PC-3 (cell line): ENCODE data around the gene VPS35. TPM values are rescaled to one million over a fixed set of nuclear protein-coding genes. Genes with fewer than 3 reads are reported as not detected.

Experiments used
- ATAC-seq: fragments of 200-7000 bp; cut with Tn5 transposase; 2 replicates; pipeline ENCODE4 v1.9.1; 2020; ENCODE audit warnings: mild to moderate bottlenecking, moderate library complexity
- BruUV-seq: library from RNA; stranded (reverse); fragments of 400-500 nt; replicated peaks from 2 replicates; lab custom pipeline; 2021; lab: Mats Ljungman, UMichigan
- CTCF ChIA-PET: fragments of 300-600 bp; sonication (Branson Sonifier 250); formaldehyde crosslinking; loops from one replicate; lab custom pipeline; 2022; ENCODE audit warnings: antibody characterized with exemption; lab: Charles Lee
- POLR2A ChIA-PET: fragments of 300-600 bp; sonication (Branson Sonifier 250); formaldehyde crosslinking; loops from one replicate; lab custom pipeline; 2022; ENCODE audit warnings: antibody characterized with exemption; ENCODE audit not compliant: unreplicated experiment; lab: Charles Lee
- DNase-seq: peaks from one replicate; pipeline ENCODE4 v3.0.0-alpha.2; 2015
- H2AFZ ChIP-seq: fragments of 300-600 bp; sonication (generic); 2 replicates; pipeline ENCODE4 v1.6.0; 2016; ENCODE audit warnings: antibody characterized with exemption, low read length
- H3F3A ChIP-seq: fragments of 300-600 bp; sonication (generic); one replicate; pipeline ENCODE4 v1.6.0; 2017; ENCODE audit warnings: antibody characterized with exemption, low read length, control low read depth, mild to moderate bottlenecking; ENCODE audit not compliant: unreplicated experiment
- H3K27ac ChIP-seq: fragments of 300-600 bp; sonication (generic); 2 replicates; pipeline ENCODE4 v1.5.1; 2016; ENCODE audit warnings: mild to moderate bottlenecking, low read length
- H3K27me3 ChIP-seq: fragments of 300-600 bp; sonication (generic); 2 replicates; pipeline ENCODE4 v1.6.1; 2016; ENCODE audit warnings: low read length, mixed read lengths
- H3K36me3 ChIP-seq: fragments of 300-600 bp; sonication (generic); 2 replicates; pipeline ENCODE4 v1.6.1; 2016; ENCODE audit warnings: low read depth, mixed run types, low read length, mixed read lengths
- H3K4me1 ChIP-seq: fragments of 300-600 bp; sonication (generic); 2 replicates; pipeline ENCODE4 v1.5.1; 2016; ENCODE audit warnings: low read length; ENCODE audit not compliant: insufficient read depth
- H3K4me2 ChIP-seq: fragments of 300-600 bp; sonication (generic); 2 replicates; pipeline ENCODE4 v1.6.0; 2016; ENCODE audit warnings: low read length
- H3K4me3 ChIP-seq: fragments of 300-600 bp; sonication (generic); 2 replicates; pipeline ENCODE4 v1.5.1; 2016; ENCODE audit warnings: mild to moderate bottlenecking, low read length, mixed read lengths
- H3K79me2 ChIP-seq: fragments of 300-600 bp; sonication (generic); 2 replicates; pipeline ENCODE4 v1.6.1; 2017; ENCODE audit warnings: low read length, mixed read lengths
- H3K9ac ChIP-seq: fragments of 300-600 bp; sonication (generic); 2 replicates; pipeline ENCODE4 v1.6.0; 2016; ENCODE audit warnings: mild to moderate bottlenecking, low read length
- H3K9me2 ChIP-seq: fragments of 300-600 bp; sonication (generic); replicated peaks from 2 replicates; pipeline ENCODE4 v1.6.1; 2016; ENCODE audit warnings: mixed run types, low read length, mixed read lengths
- H3K9me3 ChIP-seq: fragments of 300-600 bp; sonication (generic); 2 replicates; pipeline ENCODE4 v1.6.1; 2016; ENCODE audit warnings: low read length, mixed read lengths
- H4K20me1 ChIP-seq: fragments of 300-600 bp; sonication (generic); 2 replicates; pipeline ENCODE4 v1.6.1; 2016; ENCODE audit warnings: low read length, mixed read lengths
- EZH2 ChIP-seq: fragments of 300-600 bp; sonication (generic); IDR thresholded peaks from one replicate; pipeline ENCODE4 v1.6.1; 2017; ENCODE audit warnings: antibody characterized with exemption, mild to moderate bottlenecking, low read length; ENCODE audit not compliant: unreplicated experiment
- EZH2phosphoT487 ChIP-seq: fragments of 300-600 bp; sonication (generic); IDR thresholded peaks from 2 replicates; pipeline ENCODE4 v1.6.1; 2018; ENCODE audit warnings: mild to moderate bottlenecking, antibody characterized with exemption, low read length, borderline replicate concordance
- intact Hi-C: fragments of 100-400 bp; cut with micrococcal nuclease; formaldehyde crosslinking; loops from 2 replicates; pipeline ENCODE4 v1.9.0; 2023
- total RNA-seq: library from RNA; depleted of rRNA; stranded (reverse); fragments of >200 nt; gene quantifications from 2 replicates; pipeline ENCODE4 v1.2.3, GENCODE V29; 2014
- TF ChIP-seq, protein P1 (sequence below): fragments of 300-600 bp; sonication (generic); conservative IDR thresholded peaks from 2 replicates; pipeline ENCODE4 v1.5.1; 2017; ENCODE audit warnings: antibody characterized with exemption, low read depth, mild to moderate bottlenecking, low read length

VPS35 gene
- total RNA-seq, 1 experiment from 2014 or later = 39.3 TPM

DNA sequence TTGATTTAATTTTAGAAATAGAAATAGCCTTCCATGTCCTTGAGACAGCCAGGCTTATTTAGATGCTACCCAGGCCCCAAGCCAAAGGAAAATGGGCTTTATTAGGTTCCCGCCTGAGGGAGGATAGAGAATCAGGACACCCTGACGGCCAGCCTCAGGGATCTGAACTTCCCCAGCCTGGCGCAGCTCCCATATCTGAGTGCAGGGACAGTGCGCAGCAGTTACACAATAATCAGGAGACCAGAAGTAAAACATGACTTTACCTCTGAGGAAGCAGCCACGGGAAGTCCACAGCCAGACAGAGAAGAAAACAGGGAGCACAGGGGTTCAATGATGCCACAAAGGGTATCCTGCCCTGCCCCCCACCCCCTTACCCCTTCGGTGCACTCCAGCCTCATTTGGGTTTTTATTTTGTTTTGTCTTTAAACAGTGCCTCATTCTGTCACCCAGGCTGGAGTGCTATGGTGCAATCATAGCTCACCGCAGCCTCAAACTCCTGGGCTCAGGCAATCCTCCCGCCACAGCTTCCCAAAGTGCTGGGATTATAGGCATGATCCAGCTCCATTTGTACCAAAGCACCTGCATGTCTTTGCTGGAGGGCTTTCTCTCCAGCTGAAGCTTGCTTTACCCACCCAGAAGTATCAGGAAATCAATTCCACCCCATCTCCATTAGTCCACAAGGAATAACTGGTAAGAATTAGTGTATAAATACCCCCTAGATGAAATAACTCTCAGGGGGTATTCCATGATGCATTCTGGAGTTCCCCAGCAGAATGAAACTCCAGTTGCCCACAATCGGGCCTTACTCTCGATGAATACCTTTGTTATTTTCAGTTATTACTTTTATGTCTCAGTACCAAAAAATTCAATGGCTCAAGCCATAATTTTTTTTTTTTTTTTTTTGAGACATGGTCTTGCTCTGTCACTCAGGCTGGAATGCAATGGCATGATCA, 22.4 kb upstream of the VPS35 start:
- no peak for DNase-seq
- H3K9ac ChIP-seq = no peak overlapping the region
- no peaks in the 10 kb centered on the region for H3K36me3 ChIP-seq
- H3K79me2 ChIP-seq = no peaks in the 10 kb centered on the region
- ChIA-PET CTCF (no interaction called here), POLR2A (no interaction called here)
- no peaks in the 10 kb centered on the region for H3F3A ChIP-seq
- H3K27me3 ChIP-seq = no peaks in the 10 kb centered on the region
- H2AFZ ChIP-seq = no peak overlapping the region
- H4K20me1 ChIP-seq = no peaks in the 10 kb centered on the region
- intact Hi-C loops = no loop called here
- no peaks in the 10 kb centered on the region for H3K4me1 ChIP-seq
- H3K4me3 ChIP-seq = no peak overlapping the region
- H3K4me2 ChIP-seq = no peak overlapping the region
- H3K9me3 ChIP-seq = no peaks in the 10 kb centered on the region
- ATAC-seq = no peak
- no TSS peak for BruUV-seq
- no peaks in the 10 kb centered on the region for H3K9me2 ChIP-seq
- TF ChIP-seq, protein P1, sequence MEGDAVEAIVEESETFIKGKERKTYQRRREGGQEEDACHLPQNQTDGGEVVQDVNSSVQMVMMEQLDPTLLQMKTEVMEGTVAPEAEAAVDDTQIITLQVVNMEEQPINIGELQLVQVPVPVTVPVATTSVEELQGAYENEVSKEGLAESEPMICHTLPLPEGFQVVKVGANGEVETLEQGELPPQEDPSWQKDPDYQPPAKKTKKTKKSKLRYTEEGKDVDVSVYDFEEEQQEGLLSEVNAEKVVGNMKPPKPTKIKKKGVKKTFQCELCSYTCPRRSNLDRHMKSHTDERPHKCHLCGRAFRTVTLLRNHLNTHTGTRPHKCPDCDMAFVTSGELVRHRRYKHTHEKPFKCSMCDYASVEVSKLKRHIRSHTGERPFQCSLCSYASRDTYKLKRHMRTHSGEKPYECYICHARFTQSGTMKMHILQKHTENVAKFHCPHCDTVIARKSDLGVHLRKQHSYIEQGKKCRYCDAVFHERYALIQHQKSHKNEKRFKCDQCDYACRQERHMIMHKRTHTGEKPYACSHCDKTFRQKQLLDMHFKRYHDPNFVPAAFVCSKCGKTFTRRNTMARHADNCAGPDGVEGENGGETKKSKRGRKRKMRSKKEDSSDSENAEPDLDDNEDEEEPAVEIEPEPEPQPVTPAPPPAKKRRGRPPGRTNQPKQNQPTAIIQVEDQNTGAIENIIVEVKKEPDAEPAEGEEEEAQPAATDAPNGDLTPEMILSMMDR = no peak
- no peak for TF ChIP-seq EZH2
- no peak for TF ChIP-seq EZH2phosphoT487
- no peak overlapping the region for H3K27ac ChIP-seq

GRCh38 chr16:46709469-46710005, 20.6 kb upstream of the VPS35 start:
- Histone ChIP-seq H2AFZ (no peak overlapping the region), H3K4me2 (no peak overlapping the region), H3K9me2 (no peaks in the 10 kb centered on the region), H3K27me3 (no peaks in the 10 kb centered on the region), H3K4me1 (no peaks in the 10 kb centered on the region), H3K9me3 (no peaks in the 10 kb centered on the region), H3K9ac (no peak overlapping the region), H3F3A (no peaks in the 10 kb centered on the region), H4K20me1 (no peaks in the 10 kb centered on the region), H3K36me3 (no peaks in the 10 kb centered on the region), H3K27ac (no peak overlapping the region), H3K79me2 (no peaks in the 10 kb centered on the region), H3K4me3 (no peak overlapping the region)
- no TSS peak for BruUV-seq
- intact Hi-C loops = no loop called here
- TF ChIP-seq EZH2 (no peak), EZH2phosphoT487 (no peak)
- TF ChIP-seq, protein P1 = no peak
- POLR2A ChIA-PET = interaction anchor here (0.7 kb wide), 1 partner anchor 1413 kb away, joined by 11 read pairs; no protein-coding TSS in a partner anchor
- ATAC-seq (no peak), DNase-seq (no peak)
- CTCF ChIA-PET = no interaction called here

GRCh38 chr16:46706642-46707041, 17.7 kb upstream of the VPS35 start:
- Histone ChIP-seq H3K4me2 (no peak overlapping the region), H3K4me3 (no peak overlapping the region), H4K20me1 (no peaks in the 10 kb centered on the region), H3K79me2 (no peaks in the 10 kb centered on the region), H3K27ac (no peak overlapping the region), H3K27me3 (no peaks in the 10 kb centered on the region), H3K9me3 (no peaks in the 10 kb centered on the region), H3K36me3 (no peaks in the 10 kb centered on the region), H3K9me2 (no peaks in the 10 kb centered on the region), H3K4me1 (no peaks in the 10 kb centered on the region), H3F3A (no peaks in the 10 kb centered on the region), H3K9ac (no peak overlapping the region), H2AFZ (no peak overlapping the region)
- no peak for DNase-seq
- intact Hi-C loops = no loop called here
- ATAC-seq = no peak
- no peak for TF ChIP-seq EZH2
- TF ChIP-seq, protein P1 = no peak
- TF ChIP-seq EZH2phosphoT487 = no peak
- ChIA-PET CTCF (no interaction called here), POLR2A (no interaction called here)
- no TSS peak for BruUV-seq
